PFSK-1 (cell line): Measurements from ENCODE around the gene SYTL1.

Experiments used
- FOXP2 ChIP-seq: optimal IDR thresholded peaks from 2 replicates; pipeline ENCODE3; 2011; ENCODE audit warnings: borderline replicate concordance, control low read depth, inconsistent platforms; ENCODE audit not compliant: insufficient read depth; ENCODE audit errors: extremely low read length, extremely low read depth
- POLR2AphosphoS5 ChIP-seq: IDR thresholded peaks from 2 replicates; pipeline ENCODE4 v1.6.1; 2012; ENCODE audit warnings: low read depth, mild to moderate bottlenecking, control low read depth, low read length, moderate library complexity
- REST ChIP-seq, 2 experiments: IDR thresholded peaks; 2 replicates each; pipeline versions ENCODE4 v1.6.1 to v1.8.0; 2011 to 2012; ENCODE audit warnings: low read depth in 2 of 2, low read length in 2 of 2, control low read depth in 1 of 2, inconsistent platforms in 1 of 2, mild to moderate bottlenecking in 1 of 2, moderate library complexity in 1 of 2; ENCODE audit not compliant: insufficient read depth in 1 of 2
- SIN3A ChIP-seq: IDR thresholded peaks from 2 replicates; pipeline ENCODE4 v1.6.1; 2012; ENCODE audit warnings: mild to moderate bottlenecking, low read length, moderate library complexity, borderline replicate concordance; ENCODE audit not compliant: insufficient read depth
- TAF1 ChIP-seq: IDR thresholded peaks from 2 replicates; pipeline ENCODE4 v1.6.1; 2012; ENCODE audit warnings: low read length, control low read depth, borderline replicate concordance; ENCODE audit not compliant: insufficient read depth

The SYTL1 gene

DNA sequence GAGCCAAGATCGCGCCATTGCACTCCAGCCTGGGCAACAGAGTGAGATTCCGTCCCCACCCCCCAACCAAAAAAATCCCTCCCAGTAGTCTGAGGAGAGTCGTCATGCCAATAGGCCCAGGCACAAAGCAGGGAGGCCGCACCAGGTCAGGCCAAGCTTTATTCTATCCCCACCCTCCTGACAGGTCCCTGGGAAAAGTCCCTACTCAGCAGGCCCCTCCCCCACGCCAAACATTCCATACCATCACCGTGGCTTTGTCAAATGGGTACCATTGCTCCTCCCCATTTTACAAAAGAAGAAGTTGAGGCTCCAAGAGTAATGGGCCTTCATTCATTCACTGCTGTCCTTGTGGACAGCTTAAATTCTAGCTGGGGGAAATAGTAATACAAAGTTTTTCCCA lies 55.9 kb downstream of the SYTL1 start:
- TF ChIP-seq SIN3A, result no peak
- no peak for TF ChIP-seq POLR2AphosphoS5
- TF ChIP-seq REST (IDR thresholded peaks at IDR 0.05; ENCODE audit: insufficient read depth in 1 of 2, low read depth in 2 of 2, low read length in 2 of 2), result no peak
- no peak for TF ChIP-seq FOXP2
- TF ChIP-seq TAF1, result no peak

GRCh38 chr1:27398405-27399149 lies 56.8 kb downstream of the SYTL1 start:
- TF ChIP-seq TAF1 (no peak), FOXP2 (no peak), REST (IDR thresholded peaks at IDR 0.05; ENCODE audit: insufficient read depth in 1 of 2, low read depth in 2 of 2, low read length in 2 of 2) (no peak), POLR2AphosphoS5 (no peak), SIN3A (no peak)

DNA sequence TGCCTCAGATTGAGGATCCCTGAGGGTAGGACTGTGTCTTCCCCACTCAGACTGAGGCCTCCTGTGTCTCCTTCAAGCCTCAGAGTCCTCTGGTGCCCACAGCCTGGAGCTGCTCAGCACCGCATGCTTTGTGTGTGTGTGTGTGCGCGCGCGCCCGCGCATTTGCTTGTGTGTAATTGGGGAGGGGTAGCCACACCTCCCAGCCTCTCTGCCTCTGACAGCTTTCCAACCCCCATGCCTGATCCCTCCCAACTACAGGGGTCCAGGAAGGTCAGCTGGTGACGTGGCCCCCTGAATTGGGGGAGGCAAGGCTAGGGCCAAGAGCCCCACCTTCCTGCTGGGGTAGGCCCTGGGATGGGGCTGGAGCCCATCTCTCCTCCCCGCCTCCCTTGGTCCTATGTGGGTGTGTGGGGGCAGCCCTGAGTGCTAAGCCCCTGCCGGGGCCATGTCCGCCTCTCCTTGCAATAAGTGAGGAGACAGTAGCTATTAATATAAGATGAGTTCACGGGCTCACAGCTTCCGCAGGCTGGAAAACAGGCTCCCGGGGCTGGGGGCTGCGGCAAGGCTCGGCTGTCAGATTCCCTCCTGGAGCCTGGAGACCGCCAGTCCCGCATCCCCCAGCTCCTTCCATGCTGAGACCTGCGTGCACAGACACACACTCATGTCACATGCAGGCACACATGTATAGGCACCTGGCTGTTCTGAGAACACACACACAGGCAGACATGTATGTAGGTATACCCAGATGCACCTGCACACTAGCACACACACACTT lies 57.6 kb downstream of the SYTL1 start:
- TF ChIP-seq POLR2AphosphoS5, result no peak
- TF ChIP-seq SIN3A, result no peak
- no peak for TF ChIP-seq REST (IDR thresholded peaks at IDR 0.05; ENCODE audit: insufficient read depth in 1 of 2, low read depth in 2 of 2, low read length in 2 of 2)
- no peak for TF ChIP-seq FOXP2
- no peak for TF ChIP-seq TAF1

DNA sequence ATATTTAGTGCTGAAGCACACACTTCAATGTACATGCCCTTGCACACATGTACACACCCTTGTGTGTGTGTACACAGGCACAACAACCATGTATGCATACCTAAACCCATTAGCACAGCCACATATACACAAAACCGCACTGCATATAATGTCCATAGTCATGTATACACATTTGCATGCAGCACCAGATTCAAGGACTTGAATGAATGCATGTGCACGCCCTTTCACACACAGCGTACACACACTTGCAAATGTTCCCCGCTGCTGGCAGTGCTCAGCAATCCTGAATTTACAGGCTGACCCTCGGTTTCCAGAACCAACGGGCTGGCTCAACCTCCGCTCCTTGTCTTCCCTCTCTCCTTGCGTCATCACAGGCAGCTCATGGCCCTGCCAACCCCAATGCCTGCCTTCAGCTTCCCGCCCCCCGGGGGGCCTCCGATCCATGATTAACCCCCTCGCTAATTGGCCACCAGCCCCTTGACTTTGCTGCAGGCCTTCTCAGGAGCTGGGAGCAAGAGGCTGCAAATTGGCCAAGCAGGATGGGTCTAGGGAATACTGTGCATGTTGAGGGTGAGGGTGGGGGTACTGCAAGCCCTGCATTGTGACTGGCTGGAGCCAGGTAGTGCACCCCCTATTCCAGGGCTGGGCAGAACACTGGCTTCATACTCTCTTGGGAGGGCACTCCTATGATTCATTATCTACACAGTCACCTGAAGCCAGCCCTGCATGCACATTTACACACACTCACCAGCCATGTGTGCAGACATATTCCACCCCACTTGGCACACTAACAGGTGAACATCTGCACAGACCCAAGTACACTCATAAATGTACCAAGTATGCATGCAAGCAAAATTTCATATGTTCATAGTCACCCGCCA lies 58.5 kb downstream of the SYTL1 start:
- TF ChIP-seq REST (IDR thresholded peaks at IDR 0.05; ENCODE audit: insufficient read depth in 1 of 2, low read depth in 2 of 2, low read length in 2 of 2), result no peak
- TF ChIP-seq FOXP2, result no peak
- TF ChIP-seq TAF1, result no peak
- no peak for TF ChIP-seq SIN3A
- no peak for TF ChIP-seq POLR2AphosphoS5
